ENCODE measurements around the gene FGF10. TPM values are rescaled to one million over a fixed set of nuclear protein-coding genes. Genes with fewer than 3 reads are reported as not detected.

FGF10 gene
- total RNA-seq, 1 experiment from 2014 or later = not detected

GRCh38 chr5:44372028-44372427, 17.2 kb downstream of the FGF10 start:
- H3K27me3 ChIP-seq (ENCODE audit: low read length) = no peaks in the 10 kb centered on the region
- no peaks in the 10 kb centered on the region for H3K79me2 ChIP-seq (ENCODE audit: low read length)
- H3K36me3 ChIP-seq (ENCODE audit: insufficient read depth, low read length) = no peaks in the 10 kb centered on the region
- no peak overlapping the region for H3K27ac ChIP-seq (ENCODE audit: low read length)
- H3K9me2 ChIP-seq (replicated peaks; ENCODE audit: insufficient read depth, low read length) = no peaks in the 10 kb centered on the region
- no peak overlapping the region for H3K4me2 ChIP-seq (ENCODE audit: low read depth, low read length, poor library complexity, severe bottlenecking)
- no peaks in the 10 kb centered on the region for H4K20me1 ChIP-seq (ENCODE audit: insufficient read depth, low read depth, low read length)
- no peak overlapping the region for H3K4me3 ChIP-seq (ENCODE audit: low read length)
- no peaks in the 10 kb centered on the region for H3K4me1 ChIP-seq (ENCODE audit: low read length)
- H2AFZ ChIP-seq (ENCODE audit: low read length) = no peak overlapping the region
- DNase-seq = no peak
- no peaks in the 10 kb centered on the region for H3K9me3 ChIP-seq (ENCODE audit: low read length)
- no peak overlapping the region for H3K9ac ChIP-seq (ENCODE audit: low read length)

GRCh38 chr5:44367203-44367602, 22.0 kb downstream of the FGF10 start:
- H3K9me2 ChIP-seq (replicated peaks; ENCODE audit: insufficient read depth, low read length) = no peaks in the 10 kb centered on the region
- H3K79me2 ChIP-seq (ENCODE audit: low read length) = no peaks in the 10 kb centered on the region
- H3K9ac ChIP-seq (ENCODE audit: low read length) = no peak overlapping the region
- no peak overlapping the region for H3K4me3 ChIP-seq (ENCODE audit: low read length)
- H2AFZ ChIP-seq (ENCODE audit: low read length) = no peak overlapping the region
- no peaks in the 10 kb centered on the region for H3K27me3 ChIP-seq (ENCODE audit: low read length)
- H3K4me2 ChIP-seq (ENCODE audit: low read depth, low read length, poor library complexity, severe bottlenecking) = no peak overlapping the region
- H4K20me1 ChIP-seq (ENCODE audit: insufficient read depth, low read depth, low read length) = no peaks in the 10 kb centered on the region
- H3K36me3 ChIP-seq (ENCODE audit: insufficient read depth, low read length) = no peaks in the 10 kb centered on the region
- no peak overlapping the region for H3K27ac ChIP-seq (ENCODE audit: low read length)
- no peaks in the 10 kb centered on the region for H3K4me1 ChIP-seq (ENCODE audit: low read length)
- H3K9me3 ChIP-seq (ENCODE audit: low read length) = no peaks in the 10 kb centered on the region
- no peak for DNase-seq

DNA sequence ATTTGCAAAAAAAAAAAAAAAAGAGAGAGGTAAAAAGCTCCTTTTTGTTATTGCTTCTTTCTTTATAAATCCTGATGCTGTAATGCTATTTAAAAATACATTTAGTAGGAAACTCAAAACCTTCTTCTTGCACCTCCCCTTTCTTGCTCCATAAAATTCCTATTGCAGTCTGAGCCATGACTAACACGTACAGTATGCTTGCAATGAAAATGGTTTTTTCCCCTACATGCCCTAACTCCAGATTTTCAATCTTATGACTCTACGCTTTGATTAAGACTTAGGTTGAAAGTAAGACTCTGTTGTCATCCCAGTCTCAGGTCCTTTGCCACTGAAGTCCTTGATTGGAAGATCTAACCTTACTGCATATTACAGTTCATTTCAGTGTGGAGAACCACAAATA, 23.9 kb downstream of the FGF10 start:
- Histone ChIP-seq H3K9me2 (replicated peaks; ENCODE audit: insufficient read depth, low read length) (no peaks in the 10 kb centered on the region), H4K20me1 (ENCODE audit: insufficient read depth, low read depth, low read length) (no peaks in the 10 kb centered on the region), H3K4me3 (ENCODE audit: low read length) (no peak overlapping the region), H3K9me3 (ENCODE audit: low read length) (no peaks in the 10 kb centered on the region), H3K27me3 (ENCODE audit: low read length) (no peaks in the 10 kb centered on the region), H3K27ac (ENCODE audit: low read length) (no peak overlapping the region), H3K79me2 (ENCODE audit: low read length) (no peaks in the 10 kb centered on the region), H3K36me3 (ENCODE audit: insufficient read depth, low read length) (no peaks in the 10 kb centered on the region), H2AFZ (ENCODE audit: low read length) (no peak overlapping the region), H3K4me2 (ENCODE audit: low read depth, low read length, poor library complexity, severe bottlenecking) (no peak overlapping the region), H3K9ac (ENCODE audit: low read length) (no peak overlapping the region), H3K4me1 (ENCODE audit: low read length) (no peaks in the 10 kb centered on the region)
- DNase-seq = no peak

- H3K4me3 ChIP-seq (ENCODE audit: low read length) = no peak overlapping the region
- H3K27ac ChIP-seq (ENCODE audit: low read length) = no peak overlapping the region
- no peak for DNase-seq
- no peaks in the 10 kb centered on the region for H3K9me2 ChIP-seq (replicated peaks; ENCODE audit: insufficient read depth, low read length)
- H2AFZ ChIP-seq (ENCODE audit: low read length) = no peak overlapping the region
- no peaks in the 10 kb centered on the region for H3K9me3 ChIP-seq (ENCODE audit: low read length)
- no peak overlapping the region for H3K4me2 ChIP-seq (ENCODE audit: low read depth, low read length, poor library complexity, severe bottlenecking)
- no peaks in the 10 kb centered on the region for H3K27me3 ChIP-seq (ENCODE audit: low read length)
- no peaks in the 10 kb centered on the region for H4K20me1 ChIP-seq (ENCODE audit: insufficient read depth, low read depth, low read length)
- H3K79me2 ChIP-seq (ENCODE audit: low read length) = no peaks in the 10 kb centered on the region
- H3K4me1 ChIP-seq (ENCODE audit: low read length) = no peaks in the 10 kb centered on the region
- H3K36me3 ChIP-seq (ENCODE audit: insufficient read depth, low read length) = no peaks in the 10 kb centered on the region
- no peak overlapping the region for H3K9ac ChIP-seq (ENCODE audit: low read length)
Measured at GRCh38 chr5:44364097-44364496, 25.1 kb downstream of the FGF10 start.

- H3K36me3 ChIP-seq (ENCODE audit: insufficient read depth, low read length) = no peaks in the 10 kb centered on the region
- no peak overlapping the region for H3K9ac ChIP-seq (ENCODE audit: low read length)
Measured at GRCh38 chr5:44361342-44362001, 27.7 kb downstream of the FGF10 start.

GRCh38 chr5:44360919-44361318, 28.3 kb downstream of the FGF10 start:
- Histone ChIP-seq H3K36me3 (ENCODE audit: insufficient read depth, low read length) (no peaks in the 10 kb centered on the region), H3K9me3 (ENCODE audit: low read length) (no peaks in the 10 kb centered on the region), H3K27me3 (ENCODE audit: low read length) (no peaks in the 10 kb centered on the region), H3K4me1 (ENCODE audit: low read length) (no peaks in the 10 kb centered on the region), H3K9ac (ENCODE audit: low read length) (no peak overlapping the region), H3K79me2 (ENCODE audit: low read length) (no peaks in the 10 kb centered on the region), H3K4me3 (ENCODE audit: low read length) (no peak overlapping the region), H3K4me2 (ENCODE audit: low read depth, low read length, poor library complexity, severe bottlenecking) (no peak overlapping the region), H3K9me2 (replicated peaks; ENCODE audit: insufficient read depth, low read length) (no peaks in the 10 kb centered on the region), H4K20me1 (ENCODE audit: insufficient read depth, low read depth, low read length) (no peaks in the 10 kb centered on the region), H3K27ac (ENCODE audit: low read length) (no peak overlapping the region), H2AFZ (ENCODE audit: low read length) (no peak overlapping the region)
- no peak for DNase-seq

More at GRCh38 chr5:44361342-44362001, 27.7 kb downstream of the FGF10 start:
- Histone ChIP-seq H4K20me1 (ENCODE audit: insufficient read depth, low read depth, low read length) (no peaks in the 10 kb centered on the region), H3K79me2 (ENCODE audit: low read length) (no peaks in the 10 kb centered on the region), H3K4me2 (ENCODE audit: low read depth, low read length, poor library complexity, severe bottlenecking) (no peak overlapping the region), H3K4me1 (ENCODE audit: low read length) (no peaks in the 10 kb centered on the region), H2AFZ (ENCODE audit: low read length) (no peak overlapping the region), H3K9me3 (ENCODE audit: low read length) (no peaks in the 10 kb centered on the region), H3K9me2 (replicated peaks; ENCODE audit: insufficient read depth, low read length) (no peaks in the 10 kb centered on the region), H3K4me3 (ENCODE audit: low read length) (no peak overlapping the region), H3K27me3 (ENCODE audit: low read length) (no peaks in the 10 kb centered on the region), H3K27ac (ENCODE audit: low read length) (no peak overlapping the region)
- no peak for DNase-seq

DNA sequence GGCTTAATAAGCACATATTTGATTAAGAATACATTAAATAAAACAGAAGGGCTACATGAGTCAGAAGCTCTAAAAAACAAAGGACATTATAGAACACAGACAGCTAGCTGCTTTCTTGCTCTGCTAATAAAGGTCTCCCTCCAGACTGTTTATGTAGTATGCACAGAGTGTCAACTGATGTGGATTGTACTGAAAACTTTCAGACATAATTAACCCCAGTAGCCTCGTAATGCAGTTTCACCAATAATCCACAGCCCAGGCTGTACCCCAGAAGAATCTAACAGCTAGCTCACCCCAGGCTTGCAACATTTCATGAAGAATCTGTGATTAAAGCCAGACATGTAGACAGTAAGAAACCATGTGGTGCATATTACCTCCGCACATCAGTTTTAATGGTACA, 30.8 kb downstream of the FGF10 start:
- Histone ChIP-seq H3K36me3 (ENCODE audit: insufficient read depth, low read length) (no peaks in the 10 kb centered on the region), H3K4me2 (ENCODE audit: low read depth, low read length, poor library complexity, severe bottlenecking) (no peak overlapping the region), H3K9me2 (replicated peaks; ENCODE audit: insufficient read depth, low read length) (no peaks in the 10 kb centered on the region), H2AFZ (ENCODE audit: low read length) (no peak overlapping the region), H3K4me1 (ENCODE audit: low read length) (no peaks in the 10 kb centered on the region), H3K27ac (ENCODE audit: low read length) (no peak overlapping the region), H3K9me3 (ENCODE audit: low read length) (no peaks in the 10 kb centered on the region), H4K20me1 (ENCODE audit: insufficient read depth, low read depth, low read length) (no peaks in the 10 kb centered on the region), H3K79me2 (ENCODE audit: low read length) (no peaks in the 10 kb centered on the region), H3K27me3 (ENCODE audit: low read length) (no peaks in the 10 kb centered on the region), H3K9ac (ENCODE audit: low read length) (no peak overlapping the region), H3K4me3 (ENCODE audit: low read length) (no peak overlapping the region)
- no peak for DNase-seq

GRCh38 chr5:44356231-44356630, 33.0 kb downstream of the FGF10 start:
- no peak overlapping the region for H3K9ac ChIP-seq (ENCODE audit: low read length)
- no peaks in the 10 kb centered on the region for H4K20me1 ChIP-seq (ENCODE audit: insufficient read depth, low read depth, low read length)
- no peaks in the 10 kb centered on the region for H3K36me3 ChIP-seq (ENCODE audit: insufficient read depth, low read length)
- H2AFZ ChIP-seq (ENCODE audit: low read length) = no peak overlapping the region
- no peak overlapping the region for H3K4me2 ChIP-seq (ENCODE audit: low read depth, low read length, poor library complexity, severe bottlenecking)
- no peaks in the 10 kb centered on the region for H3K9me3 ChIP-seq (ENCODE audit: low read length)
- H3K79me2 ChIP-seq (ENCODE audit: low read length) = no peaks in the 10 kb centered on the region
- DNase-seq = no peak
- no peaks in the 10 kb centered on the region for H3K9me2 ChIP-seq (replicated peaks; ENCODE audit: insufficient read depth, low read length)
- no peak overlapping the region for H3K4me3 ChIP-seq (ENCODE audit: low read length)
- no peaks in the 10 kb centered on the region for H3K27me3 ChIP-seq (ENCODE audit: low read length)
- H3K4me1 ChIP-seq (ENCODE audit: low read length) = no peaks in the 10 kb centered on the region
- no peak overlapping the region for H3K27ac ChIP-seq (ENCODE audit: low read length)

All from Karpas-422 (cell line).